IMR-90 (cell line): ENCODE measurements around the gene RGS3. TPM values are rescaled to one million over a fixed set of nuclear protein-coding genes. Genes with fewer than 3 reads are reported as not detected.
A peak's percentile ranks its signal among the peaks of the same experiment; 100 is the strongest.

Experiments
- ATAC-seq: fragments of 200-7000 bp; cut with Tn5 transposase; 2 replicates; pipeline ENCODE4 v1.9.1; 2020; ENCODE audit warnings: low read depth, mild to moderate bottlenecking, moderate library complexity
- BruUV-seq: library from RNA; stranded (reverse); fragments of 400-500 nt; replicated peaks from 2 replicates; lab custom pipeline; 2021; lab: Mats Ljungman, UMichigan
- CTCF ChIA-PET: fragments of 300-600 bp; formaldehyde crosslinking; extraction: SDS; loops from one replicate; lab custom pipeline; 2021; ENCODE audit warnings: antibody characterized with exemption; lab: Yijun Ruan, JAX
- POLR2A ChIA-PET: fragments of 300-600 bp; sonication (Branson Sonifier 250); formaldehyde crosslinking; loops from one replicate; lab custom pipeline; 2022; ENCODE audit warnings: antibody characterized with exemption; ENCODE audit not compliant: unreplicated experiment; lab: Charles Lee
- DNase-seq: peaks from one replicate; pipeline ENCODE4 v3.0.0; 2013
- H2AFZ ChIP-seq: replicated peaks from 2 replicates; pipeline ENCODE3; 2013; ENCODE audit warnings: low read length, mild to moderate bottlenecking; ENCODE audit not compliant: poor library complexity
- H2AK5ac ChIP-seq: 2 replicates; pipeline ENCODE4 v1.6.1; 2013; ENCODE audit warnings: low read depth, low read length, inconsistent platforms
- H2AK9ac ChIP-seq: replicated peaks from 2 replicates; pipeline ENCODE3; 2013; ENCODE audit warnings: mild to moderate bottlenecking, low read depth, low read length, moderate library complexity; ENCODE audit not compliant: poor library complexity
- H2BK120ac ChIP-seq: 2 replicates; pipeline ENCODE4 v1.6.1; 2013; ENCODE audit warnings: low read depth, low read length, inconsistent platforms
- H2BK15ac ChIP-seq: 3 replicates; pipeline ENCODE4 v1.6.1; 2013; ENCODE audit warnings: low read depth, low read length, inconsistent platforms
- H2BK20ac ChIP-seq: 2 replicates; pipeline ENCODE4 v1.6.1; 2013; ENCODE audit warnings: low read depth, mild to moderate bottlenecking, inconsistent platforms, low read length, moderate library complexity
- H2BK5ac ChIP-seq: 2 replicates; pipeline ENCODE4 v1.6.1; 2013; ENCODE audit warnings: mild to moderate bottlenecking, low read depth, low read length, inconsistent platforms; ENCODE audit not compliant: poor library complexity, severe bottlenecking
- H3K14ac ChIP-seq: replicated peaks from 2 replicates; pipeline ENCODE4 v1.6.1; 2013; ENCODE audit warnings: low read depth, low read length, inconsistent platforms
- H3K18ac ChIP-seq: 2 replicates; pipeline ENCODE4 v1.6.1; 2013; ENCODE audit warnings: low read depth, low read length, control low read depth
- H3K23ac ChIP-seq: 2 replicates; pipeline ENCODE4 v1.6.1; 2013; ENCODE audit warnings: low read depth, low read length, inconsistent platforms
- H3K27ac ChIP-seq: 2 replicates; pipeline ENCODE4 v1.5.1; 2013; ENCODE audit warnings: mild to moderate bottlenecking, control low read depth, low read length; ENCODE audit not compliant: insufficient read depth
- H3K27me3 ChIP-seq: 2 replicates; pipeline ENCODE4 v1.6.1; 2013; ENCODE audit warnings: low read length; ENCODE audit not compliant: control insufficient read depth, insufficient read depth
- H3K36me3 ChIP-seq: 2 replicates; pipeline ENCODE4 v1.6.1; 2013; ENCODE audit warnings: low read length, mixed read lengths; ENCODE audit not compliant: control insufficient read depth, insufficient read depth
- H3K4ac ChIP-seq: 2 replicates; pipeline ENCODE4 v1.6.1; 2013; ENCODE audit warnings: low read depth, low read length, inconsistent platforms
- H3K4me1 ChIP-seq: 2 replicates; pipeline ENCODE4 v1.6.1; 2013; ENCODE audit warnings: low read length, mixed read lengths; ENCODE audit not compliant: control insufficient read depth, insufficient read depth
- H3K4me2 ChIP-seq: 2 replicates; pipeline ENCODE4 v1.6.1; 2013; ENCODE audit warnings: low read depth, mild to moderate bottlenecking, control low read depth, low read length, moderate library complexity
- H3K4me3 ChIP-seq: 2 replicates; pipeline ENCODE4 v1.5.1; 2013; ENCODE audit warnings: low read depth, mild to moderate bottlenecking, control low read depth, low read length, moderate library complexity; ENCODE audit not compliant: insufficient read depth
- H3K56ac ChIP-seq: 2 replicates; pipeline ENCODE4 v1.6.1; 2013; ENCODE audit warnings: low read length, inconsistent platforms; ENCODE audit not compliant: insufficient read depth; ENCODE audit errors: extremely low read depth
- H3K79me1 ChIP-seq, 2 experiments: 2 replicates each; pipeline ENCODE4 v1.6.1; 2013; ENCODE audit warnings: low read length in 2 of 2, inconsistent platforms in 1 of 2, low read depth in 1 of 2
- H3K9ac ChIP-seq: 2 replicates; pipeline ENCODE4 v1.6.1; 2013; ENCODE audit warnings: low read depth, low read length, control low read depth
- H3K9me1 ChIP-seq: 2 replicates; pipeline ENCODE4 v1.6.1; 2013; ENCODE audit warnings: low read length, inconsistent platforms; ENCODE audit not compliant: insufficient read depth
- H3K9me3 ChIP-seq: 2 replicates; pipeline ENCODE4 v1.6.1; 2013; ENCODE audit warnings: low read length; ENCODE audit not compliant: control insufficient read depth, insufficient read depth
- H4K20me1 ChIP-seq: 2 replicates; pipeline ENCODE4 v1.6.1; 2013; ENCODE audit warnings: low read length, inconsistent platforms; ENCODE audit not compliant: insufficient read depth
- H4K5ac ChIP-seq: 2 replicates; pipeline ENCODE4 v1.6.1; 2013; ENCODE audit warnings: mild to moderate bottlenecking, low read depth, low read length, control low read depth
- H4K8ac ChIP-seq, 2 experiments: 2 replicates each; pipeline ENCODE4 v1.6.1; 2013; ENCODE audit warnings: low read depth in 2 of 2, low read length in 2 of 2, control low read depth in 1 of 2, inconsistent platforms in 1 of 2
- H4K91ac ChIP-seq: 2 replicates; pipeline ENCODE4 v1.6.1; 2013; ENCODE audit warnings: low read depth, low read length, inconsistent platforms; ENCODE audit not compliant: insufficient read depth
- CEBPB ChIP-seq: IDR thresholded peaks from 2 replicates; pipeline ENCODE4 v1.6.1; 2012; ENCODE audit warnings: low read depth, low read length, improper control_type of control experiment
- FOS ChIP-seq: fragments of 150-350 bp; IDR thresholded peaks from 2 replicates; pipeline ENCODE4 v1.6.1; 2016; ENCODE audit warnings: low read depth, low read length
- MAFK ChIP-seq: IDR thresholded peaks from 2 replicates; pipeline ENCODE4 v1.6.1; 2012; ENCODE audit warnings: low read depth, low read length, improper control_type of control experiment
- MXI1 ChIP-seq: IDR thresholded peaks from 2 replicates; pipeline ENCODE4 v1.6.1; 2012; ENCODE audit warnings: low read depth, mild to moderate bottlenecking, low read length, moderate library complexity, borderline replicate concordance
- RFX5 ChIP-seq: IDR thresholded peaks from 2 replicates; pipeline ENCODE4 v1.8.0; 2012; ENCODE audit warnings: low read depth, mild to moderate bottlenecking, low read length, moderate library complexity
- WGBS, 2 experiments: methylation state at CpG; one replicate each; pipeline versions ENCODE4 v1.1.5 to v1.1.7; 2013; ENCODE audit warnings: missing lambda C conversion rate in 2 of 2; ENCODE audit not compliant: insufficient read length in 1 of 2; ENCODE audit errors: extremely low coverage in 2 of 2; 5-methylcytosine and 5-hydroxymethylcytosine counted together
- dilution Hi-C: fragments of 300-500 bp; cut with HindIII; formaldehyde crosslinking; loops from one replicate; pipeline ENCODE4 v1.14.3; 2018; ENCODE audit warnings: low sequenced_read_pairs; ENCODE audit not compliant: unreplicated experiment
- in situ Hi-C: fragments of 300-500 bp; cut with MboI; formaldehyde crosslinking; loops from 3 replicates; pipeline ENCODE4 v1.14.3; 2019; ENCODE audit warnings: low sequenced_read_pairs, inconsistent platforms, mixed read lengths
- intact Hi-C: fragments of 100-400 bp; cut with micrococcal nuclease; formaldehyde crosslinking; loops from 2 replicates; pipeline ENCODE4 v1.10.0; 2022
- polyA plus RNA-seq, 3 experiments: library from polyadenylated mRNA; depleted of rRNA; stranded (reverse); fragments of >200 nt; gene quantifications; 2 replicates each; pipeline ENCODE4 v1.2.3, GENCODE V29; 2012; ENCODE audit warnings: low replicate concordance in 1 of 3
- total RNA-seq: library from RNA; depleted of rRNA; stranded (reverse); fragments of >200 nt; gene quantifications from 2 replicates; pipeline ENCODE4 v1.2.3, GENCODE V29; 2012
- TF ChIP-seq, protein P1 (sequence below): conservative IDR thresholded peaks from 2 replicates; pipeline ENCODE4 v1.5.1; 2012; ENCODE audit warnings: mild to moderate bottlenecking, low read depth, low read length, improper control_type of control experiment

Gene RGS3
- total and polyA plus RNA-seq, 2 of the 4 experiments (the other 2 are of a cell fraction): 51.8 to 65.6 TPM

- Histone ChIP-seq H2AFZ (no peak overlapping the region), H3K4me2 (no peak overlapping the region), H3K4me3 (no peak overlapping the region), H3K79me1 (peaks cover 0 to 33% of the 10 kb centered on the region in 2 experiments; a peak in 2 of 4 replicates), H3K18ac (no peak overlapping the region), H3K23ac (no peak overlapping the region), H4K5ac (no peak overlapping the region), H3K9me3 (no peaks in the 10 kb centered on the region), H2AK9ac (no peak overlapping the region), H2BK20ac (no peak overlapping the region), H3K4me1 (peaks cover 16% of the 10 kb centered on the region; the same call in 1 of the 2 replicates), H3K14ac (0 out of 2 replicates have a peak overlapping the region, but pooled peaks have one; percentile 26), H3K56ac (0 out of 2 replicates have a peak overlapping the region, but pooled peaks have one; percentile 11), H4K91ac (no peak overlapping the region), H2BK120ac (peak overlapping the region; percentile 52; the same call in 1 of the 2 replicates), H3K4ac (peak overlapping the region; percentile 61; the same call in 1 of the 2 replicates), H2BK15ac (peak overlapping the region; percentile 53; the same call in 1 of the 3 replicates), H3K36me3 (peaks cover 25% of the 10 kb centered on the region), H3K27me3 (no peaks in the 10 kb centered on the region), H4K8ac (no peak overlapping the region), H2AK5ac (peak overlapping the region; percentile 81), H4K20me1 (peaks cover 28% of the 10 kb centered on the region), H3K9ac (no peak overlapping the region), H2BK5ac (peak overlapping the region; percentile 22), H3K27ac (no peak overlapping the region; the same call in 1 of the 2 replicates), H3K9me1 (peaks cover 22% of the 10 kb centered on the region)
- ChIA-PET POLR2A (interaction anchor here (0.8 to 2.2 kb wide), 2 partner anchors 57 to 62 kb away, joined by 3 to 10 read pairs; no protein-coding TSS in a partner anchor), CTCF (interaction anchor here (5.7 kb wide), 1 partner anchor 63 kb away, joined by 132 read pairs; no protein-coding TSS in a partner anchor)
- TF ChIP-seq MAFK: peak; percentile 88
- TF ChIP-seq MXI1: no peak
- TF ChIP-seq RFX5: no peak
- TF ChIP-seq, protein P1, sequence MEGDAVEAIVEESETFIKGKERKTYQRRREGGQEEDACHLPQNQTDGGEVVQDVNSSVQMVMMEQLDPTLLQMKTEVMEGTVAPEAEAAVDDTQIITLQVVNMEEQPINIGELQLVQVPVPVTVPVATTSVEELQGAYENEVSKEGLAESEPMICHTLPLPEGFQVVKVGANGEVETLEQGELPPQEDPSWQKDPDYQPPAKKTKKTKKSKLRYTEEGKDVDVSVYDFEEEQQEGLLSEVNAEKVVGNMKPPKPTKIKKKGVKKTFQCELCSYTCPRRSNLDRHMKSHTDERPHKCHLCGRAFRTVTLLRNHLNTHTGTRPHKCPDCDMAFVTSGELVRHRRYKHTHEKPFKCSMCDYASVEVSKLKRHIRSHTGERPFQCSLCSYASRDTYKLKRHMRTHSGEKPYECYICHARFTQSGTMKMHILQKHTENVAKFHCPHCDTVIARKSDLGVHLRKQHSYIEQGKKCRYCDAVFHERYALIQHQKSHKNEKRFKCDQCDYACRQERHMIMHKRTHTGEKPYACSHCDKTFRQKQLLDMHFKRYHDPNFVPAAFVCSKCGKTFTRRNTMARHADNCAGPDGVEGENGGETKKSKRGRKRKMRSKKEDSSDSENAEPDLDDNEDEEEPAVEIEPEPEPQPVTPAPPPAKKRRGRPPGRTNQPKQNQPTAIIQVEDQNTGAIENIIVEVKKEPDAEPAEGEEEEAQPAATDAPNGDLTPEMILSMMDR: no peak
- TF ChIP-seq FOS: no peak
- no peak for TF ChIP-seq CEBPB
- intact Hi-C loops: loop anchor here (5.0 kb wide), 2 partner anchors 191 to 321 kb away; partner anchors contain the start of gene ALAD
- BruUV-seq: no TSS peak
- dilution Hi-C loops: no loop called here
- in situ Hi-C loops: loop anchor here (5.0 kb wide), 1 partner anchor 64 kb away; no protein-coding TSS in a partner anchor
- no peak for ATAC-seq
- no peak for DNase-seq
- 60% methylated on average over 1 of the region's 6 CpGs; no CpG with 5 or more reads in 1 of the 2 experiments for WGBS, 2 experiments
Observed at GRCh38 chr9:113592876-113593575, 129.5 kb downstream of the RGS3 start.
